Forelimb muscle (tissue), 1 donor: Measurements from ENCODE around the gene STRC. TPM values are rescaled to one million over a fixed set of nuclear protein-coding genes. Genes with fewer than 3 reads are reported as not detected.
"Not testable (repeated sequence)": the region's sequence is repeated elsewhere in the genome, so short reads cannot be mapped to it uniquely, and the experiment has no call there.

Experiments
- DNase-seq: peaks from one replicate; pipeline ENCODE4 v3.0.0-alpha.2; 2013; ENCODE audit warnings: low read depth
- polyA plus RNA-seq: library from polyadenylated mRNA; unstranded; fragments of 120-200 nt; gene quantifications from one replicate; pipeline ENCODE4 v1.2.1, GENCODE V29; 2013; ENCODE audit not compliant: insufficient read length

Gene STRC
- polyA plus RNA-seq, 1 donor, result 0.90 TPM

DNA sequence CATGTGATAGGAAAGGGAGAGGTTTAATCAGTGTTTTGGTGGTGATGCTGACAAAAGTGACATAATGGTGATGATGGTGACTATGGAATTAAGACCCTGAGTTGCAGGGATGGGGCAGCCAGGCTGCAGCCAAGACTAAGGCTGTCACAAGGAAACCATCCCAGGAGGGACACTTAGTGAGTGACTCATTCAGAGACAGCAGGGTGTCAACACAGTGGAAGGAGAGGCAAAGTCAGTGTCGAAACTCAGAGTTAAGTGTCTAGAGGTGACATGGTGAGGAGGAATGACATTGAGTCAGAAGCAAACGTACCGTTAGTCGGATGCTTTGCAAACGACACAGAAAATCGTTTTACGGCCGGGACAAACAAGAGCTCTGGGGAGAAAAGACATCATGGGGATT, 54.8 kb downstream of the STRC start:
- DNase-seq, result not testable (repeated sequence)

DNA sequence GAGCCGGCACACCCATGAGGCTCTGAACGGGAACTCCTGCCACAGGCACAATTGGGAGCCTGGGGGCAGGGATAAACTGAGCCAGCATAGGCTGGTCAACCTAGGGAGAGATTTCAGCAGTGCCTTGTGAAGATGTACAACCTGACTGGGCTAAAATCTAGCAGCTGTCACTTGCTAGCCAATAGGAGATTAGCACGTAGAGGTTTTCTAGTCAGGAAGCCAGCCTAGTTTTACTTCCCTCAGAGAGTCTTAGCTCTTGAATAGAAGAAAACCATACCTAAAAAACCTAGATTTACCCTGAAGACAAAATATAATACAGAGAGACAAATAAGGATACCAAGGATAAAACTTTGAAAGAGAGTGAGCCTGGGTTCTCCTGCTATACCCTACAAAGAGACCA, 55.8 kb downstream of the STRC start:
- not testable (repeated sequence) for DNase-seq

GRCh38 chr15:43552986-43553385, 65.6 kb downstream of the STRC start:
- no peak for DNase-seq

DNA sequence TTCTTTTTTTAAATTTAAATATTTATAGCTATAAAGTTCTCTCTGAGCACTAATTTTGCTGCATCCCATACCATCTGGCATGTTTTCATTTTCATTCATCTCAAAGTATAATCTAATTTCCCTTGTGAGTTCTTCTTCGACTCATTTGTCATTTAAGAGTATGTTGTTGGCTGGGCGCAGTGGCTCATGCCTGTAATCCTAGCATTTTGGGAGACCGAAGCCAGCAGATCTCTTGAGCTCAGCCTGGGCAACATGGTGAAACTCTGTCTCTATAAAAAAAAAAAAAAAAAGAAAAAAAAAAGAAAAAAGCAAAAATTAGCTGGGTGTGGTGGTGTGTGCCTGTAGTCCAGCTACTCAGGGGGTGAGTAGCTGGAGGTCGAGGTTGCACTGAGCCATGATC, 66.3 kb downstream of the STRC start:
- no peak for DNase-seq

DNA sequence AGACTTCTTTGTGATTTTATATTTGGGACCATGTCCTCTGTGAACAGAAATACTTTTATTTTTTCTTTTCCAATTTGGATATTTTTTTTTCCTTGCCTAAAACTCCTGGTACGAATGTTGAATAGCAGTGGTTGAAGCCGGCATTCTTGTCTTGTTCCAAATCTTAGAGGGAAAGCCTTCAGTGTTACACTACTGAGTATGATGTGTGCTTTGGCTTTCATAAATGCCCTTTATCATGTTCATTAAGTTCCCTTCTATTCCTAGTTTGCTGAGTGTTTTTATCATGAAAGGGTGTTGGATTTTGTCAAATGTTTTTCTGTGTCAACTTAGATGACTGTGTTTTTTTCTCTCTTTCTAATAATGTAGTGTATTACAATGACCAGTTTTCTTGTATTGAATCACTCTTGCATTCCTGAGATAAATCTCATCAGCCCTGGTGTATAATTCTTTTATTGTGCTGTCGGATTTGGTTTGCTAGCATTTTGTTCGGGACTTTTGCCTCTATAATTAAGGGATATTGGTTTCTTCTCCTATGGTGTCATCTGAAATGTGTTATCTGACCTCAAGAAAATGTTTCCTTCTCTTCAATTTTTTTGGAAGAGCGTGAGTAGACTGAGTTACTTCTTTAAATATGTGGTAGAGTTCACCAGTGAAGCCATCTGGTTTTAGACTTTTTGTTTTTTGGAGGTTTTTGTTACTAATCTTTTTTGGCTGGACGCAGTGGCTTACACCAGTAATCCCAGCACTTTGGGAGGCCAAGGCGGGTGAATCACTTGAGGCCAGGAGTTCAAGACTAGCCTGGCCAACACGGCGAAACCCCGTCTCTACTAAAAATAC, 67.9 kb downstream of the STRC start:
- DNase-seq, result no peak

Other genes starting within 250 kb of the STRC start
- 14.4 TPM for gene ZSCAN29, start 247.8 kb downstream of the STRC start, polyA plus RNA-seq
- 13.1 TPM for gene TUBGCP4, start 247.7 kb downstream of the STRC start, polyA plus RNA-seq
- gene TP53BP1, start 125.6 kb downstream of the STRC start, polyA plus RNA-seq, result 42.5 TPM
- gene MAP1A, start 101.2 kb downstream of the STRC start, polyA plus RNA-seq, result 28.3 TPM
- 9.9 TPM for gene PPIP5K1, start 28.6 kb downstream of the STRC start, polyA plus RNA-seq
- not detected for gene CKMT1B, start 24.8 kb downstream of the STRC start, polyA plus RNA-seq
- 2.1 TPM for gene CATSPER2, start 30.0 kb upstream of the STRC start, polyA plus RNA-seq
- gene CKMT1A, start 75.1 kb upstream of the STRC start, polyA plus RNA-seq, result not detected
- gene PDIA3, start 127.6 kb upstream of the STRC start, polyA plus RNA-seq, result 165 TPM
- gene ELL3, start 158.2 kb upstream of the STRC start, polyA plus RNA-seq, result 1.8 TPM
- gene SERF2, start 173.5 kb upstream of the STRC start, polyA plus RNA-seq, result 489 TPM
- gene SERINC4, start 181.4 kb upstream of the STRC start, polyA plus RNA-seq, result 0.42 TPM
- 12.4 TPM for gene HYPK, start 181.8 kb upstream of the STRC start, polyA plus RNA-seq
- 30.3 TPM for gene MFAP1, start 205.9 kb upstream of the STRC start, polyA plus RNA-seq
- 6.3 TPM for gene WDR76, start 208.2 kb upstream of the STRC start, polyA plus RNA-seq